HepG2 (cell line): Measurements from ENCODE around the gene POC1B. TPM values are rescaled to one million over a fixed set of nuclear protein-coding genes. Genes with fewer than 3 reads are reported as not detected.

ENCODE experiments used
- ATF5 ChIP-seq: sonication (generic); formaldehyde crosslinking; IDR thresholded peaks from 2 replicates; pipeline ENCODE4 v1.4.0; 2020; ENCODE audit warnings: mild to moderate bottlenecking, low read depth, missing genetic modification reagents
- ATM ChIP-seq: fragments of 450-650 bp; IDR thresholded peaks from 2 replicates; pipeline ENCODE4 v1.7.1; 2017; ENCODE audit warnings: mild to moderate bottlenecking, borderline replicate concordance
- FOSL2 ChIP-seq: sonication (generic); formaldehyde crosslinking; IDR thresholded peaks from 2 replicates; pipeline ENCODE4 v1.4.0; 2020; ENCODE audit warnings: missing genetic modification reagents
- GATAD2A ChIP-seq: IDR thresholded peaks from 2 replicates; pipeline ENCODE4 v1.6.1; 2016
- HCFC1 ChIP-seq: fragments of 150-350 bp; IDR thresholded peaks from 2 replicates; pipeline ENCODE4 v1.6.1; 2014; ENCODE audit warnings: low read depth, low read length
- HINFP ChIP-seq: sonication (generic); formaldehyde crosslinking; IDR thresholded peaks from 2 replicates; pipeline ENCODE4 v1.4.0; 2020; ENCODE audit warnings: low read depth, mild to moderate bottlenecking, missing genetic modification reagents
- IRF1 ChIP-seq: sonication (generic); formaldehyde crosslinking; IDR thresholded peaks from 2 replicates; pipeline ENCODE4 v1.4.0; 2020; ENCODE audit warnings: low read depth, mild to moderate bottlenecking, missing genetic modification reagents
- IRF2 ChIP-seq: IDR thresholded peaks from 2 replicates; pipeline ENCODE4 v1.6.1; 2018; ENCODE audit warnings: missing genetic modification reagents, missing compliant biosample characterization
- LRRFIP1 ChIP-seq: sonication (generic); formaldehyde crosslinking; conservative IDR thresholded peaks from 2 replicates; pipeline ENCODE4 v1.4.0; 2020; ENCODE audit warnings: missing genetic modification reagents
- MIXL1 ChIP-seq: IDR thresholded peaks from 2 replicates; pipeline ENCODE4 v1.6.1; 2016
- MTERF4 ChIP-seq: sonication (generic); formaldehyde crosslinking; IDR thresholded peaks from 2 replicates; pipeline ENCODE4 v1.8.0; 2023; ENCODE audit warnings: mild to moderate bottlenecking, missing genetic modification reagents
- NBN ChIP-seq: fragments of 450-650 bp; conservative IDR thresholded peaks from 2 replicates; pipeline ENCODE4 v1.6.1; 2017
- NFYC ChIP-seq: IDR thresholded peaks from 2 replicates; pipeline ENCODE4 v1.6.1; 2016; ENCODE audit warnings: missing genetic modification reagents, missing compliant biosample characterization
- SNRNP70 ChIP-seq: fragments of 200-400 bp; formaldehyde crosslinking; IDR thresholded peaks from 2 replicates; pipeline ENCODE4 v1.6.1; 2017; ENCODE audit warnings: mild to moderate bottlenecking, low read depth, low read length, moderate library complexity
- SRY ChIP-seq: sonication (generic); formaldehyde crosslinking; IDR thresholded peaks from 2 replicates; pipeline ENCODE4 v1.8.0; 2022; ENCODE audit warnings: mild to moderate bottlenecking, missing genetic modification reagents
- TGIF2 ChIP-seq: IDR thresholded peaks from 2 replicates; pipeline ENCODE4 v1.6.1; 2016; ENCODE audit warnings: control low read depth, missing compliant biosample characterization
- TOPORS ChIP-seq: sonication (generic); formaldehyde crosslinking; IDR thresholded peaks from 2 replicates; pipeline ENCODE4 v1.8.0; 2023; ENCODE audit warnings: mild to moderate bottlenecking, missing genetic modification reagents
- ZEB1 ChIP-seq: IDR thresholded peaks from 2 replicates; pipeline ENCODE4 v1.6.1; 2012; ENCODE audit warnings: mild to moderate bottlenecking, low read depth, inconsistent platforms; ENCODE audit not compliant: insufficient replicate concordance
- ZFP36L2 ChIP-seq: sonication (generic); formaldehyde crosslinking; IDR thresholded peaks from 2 replicates; pipeline ENCODE4 v1.4.0; 2020; ENCODE audit warnings: missing genetic modification reagents
- ZFP90 ChIP-seq: sonication (generic); formaldehyde crosslinking; IDR thresholded peaks from 2 replicates; pipeline ENCODE4 v1.8.0; 2022; ENCODE audit warnings: missing genetic modification reagents, mild to moderate bottlenecking, inconsistent platforms, borderline replicate concordance
- ZMYM3 ChIP-seq: sonication (generic); formaldehyde crosslinking; IDR thresholded peaks from 2 replicates; pipeline ENCODE4 v1.5.1; 2020; ENCODE audit warnings: mild to moderate bottlenecking, missing genetic modification reagents
- ZNF180 ChIP-seq: sonication (generic); formaldehyde crosslinking; IDR thresholded peaks from 2 replicates; pipeline ENCODE4 v1.4.0; 2020; ENCODE audit warnings: low read depth, missing genetic modification reagents, borderline replicate concordance
- ZNF333 ChIP-seq: sonication (generic); formaldehyde crosslinking; IDR thresholded peaks from 2 replicates; pipeline ENCODE4 v1.4.0; 2020; ENCODE audit warnings: mild to moderate bottlenecking, missing genetic modification reagents, borderline replicate concordance
- ZNF510 ChIP-seq: sonication (generic); formaldehyde crosslinking; IDR thresholded peaks from 2 replicates; pipeline ENCODE4 v1.4.0; 2020; ENCODE audit warnings: low read depth, mild to moderate bottlenecking, missing genetic modification reagents
- ZNF775 ChIP-seq: sonication (generic); formaldehyde crosslinking; IDR thresholded peaks from 2 replicates; pipeline ENCODE4 v1.4.0; 2020; ENCODE audit warnings: missing genetic modification reagents, mild to moderate bottlenecking, moderate library complexity, borderline replicate concordance
- ZNF781 ChIP-seq: sonication (generic); formaldehyde crosslinking; IDR thresholded peaks from 2 replicates; pipeline ENCODE4 v1.5.1; 2020; ENCODE audit warnings: borderline replicate concordance, mild to moderate bottlenecking, missing genetic modification reagents; ENCODE audit errors: not compliant biosample characterization
- polyA plus RNA-seq, 8 experiments: library from polyadenylated mRNA; depleted of rRNA in 3 of 8; stranded (reverse) in 7 of 8; unstranded in 1 of 8; fragments of >200 nt; fragmentation: Illumina TruSeq in 4 of 8; extraction: Trizol in 4 of 8; gene quantifications; 2 replicates each; pipeline versions ENCODE4 v1.2.1 to v1.2.3, GENCODE V29; 2011 to 2016; ENCODE audit warnings: low read depth in 4 of 8, missing spikeins in 1 of 8, mixed read lengths in 1 of 8; ENCODE audit not compliant: insufficient read depth in 1 of 8
- total RNA-seq, 5 experiments: library from RNA; depleted of rRNA; stranded (reverse); fragments of >200 nt; fragmentation: Illumina TruSeq; extraction: Trizol; gene quantifications; 2 replicates each; pipeline ENCODE4 v1.2.3, GENCODE V29; 2016; ENCODE audit warnings: low read depth in 1 of 5

The POC1B gene
- total and polyA plus RNA-seq, 2 of the 13 experiments (the other 11 are each of a cell fraction or from before 2014, with no cell fraction given), result 9.3 to 11.0 TPM

- TF ChIP-seq ZNF775 (no peak), MIXL1 (CRISPR knock-in tag) (peak; percentile 54; the same call in 1 of the 2 replicates), HINFP (CRISPR knock-in tag) (no peak), ZNF781 (CRISPR knock-in tag) (no peak), ZNF333 (no peak), LRRFIP1 (CRISPR knock-in tag) (no peak), NBN (no peak), IRF2 (CRISPR knock-in tag) (no peak), ZFP36L2 (CRISPR knock-in tag) (no peak), ATF5 (CRISPR knock-in tag) (no peak), NFYC (CRISPR knock-in tag) (peak; percentile 86), ZEB1 (no peak), ZMYM3 (CRISPR knock-in tag) (no peak), TGIF2 (CRISPR knock-in tag) (no peak), GATAD2A (peak; percentile 83), ATM (no peak), ZFP90 (no peak), ZNF180 (CRISPR knock-in tag) (no peak), TOPORS (CRISPR knock-in tag) (no peak), ZNF510 (CRISPR knock-in tag) (no peak), MTERF4 (no peak), IRF1 (CRISPR knock-in tag) (no peak), SRY (CRISPR knock-in tag) (no peak), FOSL2 (peak; percentile 34; the same call in 1 of the 2 replicates), SNRNP70 (no peak), HCFC1 (no peak)
These were observed 146.6 kb downstream of the POC1B start (continued) for GRCh38 chr12:89379148-89379838.
